ENCODE results near the gene OR51S1. TPM values are rescaled to one million over a fixed set of nuclear protein-coding genes. Genes with fewer than 3 reads are reported as not detected.

The OR51S1 gene
- total and polyA plus RNA-seq, 2 experiments from 2014 or later: not detected

DNA sequence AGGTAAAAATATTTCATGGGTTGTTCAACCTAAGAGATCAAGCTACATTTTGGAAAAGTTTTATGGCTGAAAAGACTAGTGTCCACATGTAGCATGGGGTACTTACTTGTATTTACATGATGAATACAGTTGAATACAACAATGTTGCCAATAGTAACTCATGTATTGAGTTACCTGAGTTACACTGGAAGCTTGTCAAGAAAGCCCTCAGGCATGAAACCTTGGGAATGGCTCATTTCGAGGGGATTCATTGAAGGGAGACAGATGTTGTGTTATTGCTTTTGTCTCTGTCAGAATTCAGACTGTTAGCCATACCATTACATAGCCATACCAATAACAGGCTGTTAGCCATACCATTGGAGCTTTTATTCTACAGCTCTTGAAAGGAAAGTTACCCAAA, 18.7 kb downstream of the OR51S1 start:
- Histone ChIP-seq H3K27me3 (no peaks in the 10 kb centered on the region), H3K9me3 (ENCODE audit: low read depth) (no peaks in the 10 kb centered on the region), H3K36me3 (no peaks in the 10 kb centered on the region), H3K4me1 (ENCODE audit: low read depth) (no peaks in the 10 kb centered on the region), H3K27ac (no peak overlapping the region), H3K4me3 (no peak overlapping the region)
- TF ChIP-seq, protein P1, sequence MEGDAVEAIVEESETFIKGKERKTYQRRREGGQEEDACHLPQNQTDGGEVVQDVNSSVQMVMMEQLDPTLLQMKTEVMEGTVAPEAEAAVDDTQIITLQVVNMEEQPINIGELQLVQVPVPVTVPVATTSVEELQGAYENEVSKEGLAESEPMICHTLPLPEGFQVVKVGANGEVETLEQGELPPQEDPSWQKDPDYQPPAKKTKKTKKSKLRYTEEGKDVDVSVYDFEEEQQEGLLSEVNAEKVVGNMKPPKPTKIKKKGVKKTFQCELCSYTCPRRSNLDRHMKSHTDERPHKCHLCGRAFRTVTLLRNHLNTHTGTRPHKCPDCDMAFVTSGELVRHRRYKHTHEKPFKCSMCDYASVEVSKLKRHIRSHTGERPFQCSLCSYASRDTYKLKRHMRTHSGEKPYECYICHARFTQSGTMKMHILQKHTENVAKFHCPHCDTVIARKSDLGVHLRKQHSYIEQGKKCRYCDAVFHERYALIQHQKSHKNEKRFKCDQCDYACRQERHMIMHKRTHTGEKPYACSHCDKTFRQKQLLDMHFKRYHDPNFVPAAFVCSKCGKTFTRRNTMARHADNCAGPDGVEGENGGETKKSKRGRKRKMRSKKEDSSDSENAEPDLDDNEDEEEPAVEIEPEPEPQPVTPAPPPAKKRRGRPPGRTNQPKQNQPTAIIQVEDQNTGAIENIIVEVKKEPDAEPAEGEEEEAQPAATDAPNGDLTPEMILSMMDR (IDR thresholded peaks at IDR 0.05; ENCODE audit: low read depth, low read length): no peak
- no peak for DNase-seq (ENCODE audit: low read depth in 1 of 2, low spot score in 1 of 2)

DNA sequence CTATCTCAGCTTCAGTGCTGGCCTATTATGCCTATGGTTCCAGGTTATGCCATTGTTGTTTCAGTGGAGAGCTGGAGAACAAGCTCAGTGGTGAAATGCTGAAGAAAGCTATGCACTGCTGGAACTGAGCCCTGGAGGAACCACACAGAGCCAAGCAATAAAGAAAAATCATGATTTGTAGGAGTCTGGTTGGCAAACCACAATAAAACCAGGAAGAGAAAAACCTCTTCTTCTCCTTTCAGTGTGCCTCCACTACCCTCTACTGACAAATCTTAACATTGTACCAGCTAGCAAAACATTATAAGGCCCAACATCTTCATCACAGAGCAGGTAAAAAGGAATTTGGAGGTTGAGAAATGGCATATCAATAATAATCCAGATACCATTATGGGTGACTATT, 22.6 kb downstream of the OR51S1 start:
- TF ChIP-seq, protein P1 (IDR thresholded peaks at IDR 0.05; ENCODE audit: low read depth, low read length): no peak
- DNase-seq (ENCODE audit: low read depth in 1 of 2, low spot score in 1 of 2): no peak
- no peaks in the 10 kb centered on the region for H3K4me1 ChIP-seq (ENCODE audit: low read depth)
- no peaks in the 10 kb centered on the region for H3K9me3 ChIP-seq (ENCODE audit: low read depth)
- H3K36me3 ChIP-seq: no peaks in the 10 kb centered on the region
- H3K4me3 ChIP-seq: no peak overlapping the region
- H3K27me3 ChIP-seq: no peaks in the 10 kb centered on the region
- no peak overlapping the region for H3K27ac ChIP-seq

DNA sequence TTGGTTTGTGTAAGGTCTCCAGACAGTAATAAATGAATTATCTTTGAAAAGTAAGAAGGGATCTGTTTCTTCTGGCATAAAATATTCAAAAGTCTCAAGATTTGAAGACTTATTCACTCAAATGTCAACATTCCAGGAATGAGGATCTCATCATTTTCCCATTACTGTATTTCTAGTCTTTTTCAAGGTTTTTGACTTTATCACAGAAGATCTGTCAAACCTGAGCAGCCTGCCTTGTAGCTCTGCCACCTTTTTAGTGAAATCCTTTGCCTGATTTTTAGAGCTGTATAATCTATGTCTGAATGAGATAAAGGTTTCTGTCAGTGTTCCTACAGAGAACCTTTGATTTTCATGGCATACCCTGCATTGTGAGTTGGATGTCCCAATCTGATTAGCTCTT, 23.9 kb downstream of the OR51S1 start:
- Histone ChIP-seq H3K36me3 (no peaks in the 10 kb centered on the region), H3K27ac (no peak overlapping the region), H3K4me3 (no peak overlapping the region), H3K27me3 (no peaks in the 10 kb centered on the region), H3K4me1 (ENCODE audit: low read depth) (no peaks in the 10 kb centered on the region), H3K9me3 (ENCODE audit: low read depth) (no peaks in the 10 kb centered on the region)
- DNase-seq (ENCODE audit: low read depth in 1 of 2, low spot score in 1 of 2): no peak
- TF ChIP-seq, protein P1 (IDR thresholded peaks at IDR 0.05; ENCODE audit: low read depth, low read length): no peak

DNA sequence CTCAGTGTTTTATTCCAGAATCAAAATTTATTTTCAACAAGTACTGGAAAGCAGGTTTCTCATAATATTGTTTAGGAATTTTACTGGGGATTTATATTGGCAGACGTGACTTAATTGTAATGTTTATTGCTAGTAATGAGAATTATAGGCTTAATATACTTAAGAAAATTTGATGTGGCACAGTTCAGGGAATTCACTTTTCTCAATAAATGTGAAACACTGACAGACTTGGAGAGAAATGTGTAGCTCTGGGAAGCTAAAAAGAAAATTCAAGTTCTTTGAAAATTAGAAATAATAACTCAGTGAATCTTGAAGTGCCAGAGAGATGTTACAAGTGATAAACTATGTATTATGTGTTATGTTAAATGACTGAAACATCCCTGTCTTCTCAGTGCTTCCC, 28.0 kb downstream of the OR51S1 start, which contains the start of gene OR51F2:
TSS of gene OR51F2 (plus strand) at position 301 of the 400 bp plus-strand sequence. CDS start 101 bp downstream, outside the sequence.
- H3K27ac ChIP-seq: no peak within 1 kb of the TSS
- no peaks in the 10 kb centered on the region for H3K9me3 ChIP-seq (ENCODE audit: low read depth)
- H3K4me3 ChIP-seq: no peak within 1 kb of the TSS
- DNase-seq (ENCODE audit: low read depth in 1 of 2, low spot score in 1 of 2): no peak
- H3K36me3 ChIP-seq: no peaks in the 10 kb centered on the region
- no peaks in the 10 kb centered on the region for H3K27me3 ChIP-seq
- TF ChIP-seq, protein P1 (IDR thresholded peaks at IDR 0.05; ENCODE audit: low read depth, low read length): no peak
- no peaks in the 10 kb centered on the region for H3K4me1 ChIP-seq (ENCODE audit: low read depth)

DNA sequence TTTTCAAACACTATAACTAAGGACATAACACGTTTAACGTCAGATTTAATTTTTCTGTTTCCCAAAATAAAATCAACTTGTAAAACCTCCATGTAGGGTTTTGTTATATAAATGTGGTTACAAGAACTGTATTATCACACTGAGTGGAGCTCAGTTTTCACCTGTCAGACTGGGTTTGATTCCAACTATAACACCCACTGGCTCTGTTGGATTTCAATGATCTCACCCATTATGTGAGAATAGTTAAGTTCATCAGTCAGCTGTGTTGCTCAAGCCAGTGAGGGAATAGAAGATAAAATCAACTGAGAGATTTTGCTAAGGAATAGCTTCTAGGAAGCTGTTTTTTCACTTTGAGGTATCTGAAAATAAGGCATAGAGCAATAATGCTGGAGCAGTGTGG, 39.8 kb downstream of the OR51S1 start:
- Histone ChIP-seq H3K27ac (no peak overlapping the region), H3K9me3 (ENCODE audit: low read depth) (no peaks in the 10 kb centered on the region), H3K27me3 (no peaks in the 10 kb centered on the region), H3K36me3 (no peaks in the 10 kb centered on the region), H3K4me3 (no peak overlapping the region), H3K4me1 (ENCODE audit: low read depth) (no peaks in the 10 kb centered on the region)
- TF ChIP-seq, protein P1 (IDR thresholded peaks at IDR 0.05; ENCODE audit: low read depth, low read length): no peak
- DNase-seq (ENCODE audit: low read depth in 1 of 2, low spot score in 1 of 2): no peak

DNA sequence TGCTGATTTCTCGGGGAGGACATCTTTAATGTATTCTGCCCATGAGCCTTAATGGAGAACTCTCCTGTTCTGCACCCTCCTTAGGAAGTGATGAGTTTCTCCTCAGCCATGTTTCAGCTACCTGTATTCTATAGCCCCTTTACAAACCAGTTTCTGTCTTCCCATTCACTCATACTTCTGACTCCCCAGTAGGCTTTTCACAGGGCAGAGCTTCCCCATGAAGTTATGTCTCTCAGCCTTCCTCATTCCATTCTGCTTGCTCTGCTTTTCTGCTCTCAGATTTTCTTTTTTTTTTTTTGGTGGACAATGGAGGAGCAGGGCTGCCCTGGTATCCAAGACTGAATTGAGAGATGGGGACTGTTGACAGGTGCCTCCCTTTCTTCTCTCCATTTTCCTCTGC, 40.5 kb downstream of the OR51S1 start:
- Histone ChIP-seq H3K27ac (no peak overlapping the region), H3K4me3 (no peak overlapping the region), H3K4me1 (ENCODE audit: low read depth) (no peaks in the 10 kb centered on the region), H3K36me3 (no peaks in the 10 kb centered on the region), H3K9me3 (ENCODE audit: low read depth) (no peaks in the 10 kb centered on the region), H3K27me3 (no peaks in the 10 kb centered on the region)
- TF ChIP-seq, protein P1 (IDR thresholded peaks at IDR 0.05; ENCODE audit: low read depth, low read length): no peak
- DNase-seq (ENCODE audit: low read depth in 1 of 2, low spot score in 1 of 2): no peak

Data from cardiac muscle cell (in vitro differentiated cells and primary cell).